ENCODE measurements around the gene BBIP1.
"Not testable (repeated sequence)": the region's sequence is repeated elsewhere in the genome, so short reads cannot be mapped to it uniquely, and the experiment has no call there.

BBIP1 gene

GRCh38 chr10:110885932-110886674 is 32.9 kb downstream of the BBIP1 start:
- DNase-seq (ENCODE audit: low read depth in 2 of 2) = no peak

- DNase-seq (ENCODE audit: low read depth in 2 of 2) = no peak
Measured at GRCh38 chr10:110883924-110884323, 35.1 kb downstream of the BBIP1 start.

- no peak for DNase-seq (ENCODE audit: low read depth in 2 of 2)
Measured at GRCh38 chr10:110881905-110882304, 37.1 kb downstream of the BBIP1 start.

GRCh38 chr10:110881247-110881646 is 37.7 kb downstream of the BBIP1 start:
- DNase-seq (ENCODE audit: low read depth in 2 of 2) = no peak

- no peak for DNase-seq (ENCODE audit: low read depth in 2 of 2)
Measured at GRCh38 chr10:110880012-110880411, 39.0 kb downstream of the BBIP1 start.

- no peak for DNase-seq (ENCODE audit: low read depth in 2 of 2)
Measured at GRCh38 chr10:110876788-110877187, 42.2 kb downstream of the BBIP1 start.

- no peak for DNase-seq (ENCODE audit: low read depth in 2 of 2)
Measured at GRCh38 chr10:110876000-110876399, 43.0 kb downstream of the BBIP1 start.

GRCh38 chr10:110873951-110874350 is 45.0 kb downstream of the BBIP1 start:
- no peak for DNase-seq (ENCODE audit: low read depth in 2 of 2)

GRCh38 chr10:110872984-110873923 is 45.7 kb downstream of the BBIP1 start:
- DNase-seq (ENCODE audit: low read depth in 2 of 2) = no peak

GRCh38 chr10:110872145-110872983 is 46.6 kb downstream of the BBIP1 start:
- peak; percentile 53 to 58 for DNase-seq (ENCODE audit: low read depth in 2 of 2)

GRCh38 chr10:110871298-110872084 is 47.5 kb downstream of the BBIP1 start, which contains the start of gene PDCD4:
Gene PDCD4 (plus strand): TSS chr10:110871928. CDS start chr10:110876028, 4,100 bp downstream.
- DNase-seq (ENCODE audit: low read depth in 2 of 2) = peak; percentile 94 to 97

- DNase-seq (ENCODE audit: low read depth in 2 of 2) = no peak
Measured at GRCh38 chr10:110870823-110871297, 48.1 kb downstream of the BBIP1 start.

GRCh38 chr10:110868981-110869380 is 50.0 kb downstream of the BBIP1 start:
- no peak for DNase-seq (ENCODE audit: low read depth in 2 of 2)

- no peak for DNase-seq (ENCODE audit: low read depth in 2 of 2)
Measured at GRCh38 chr10:110867807-110868465, 51.0 kb downstream of the BBIP1 start.

- DNase-seq (ENCODE audit: low read depth in 2 of 2) = not testable (repeated sequence)
Measured at GRCh38 chr10:110867011-110867806, 51.8 kb downstream of the BBIP1 start.

- no peak for DNase-seq (ENCODE audit: low read depth in 2 of 2)
Measured at GRCh38 chr10:110865809-110866482, 53.0 kb downstream of the BBIP1 start.

GRCh38 chr10:110865186-110865808 is 53.7 kb downstream of the BBIP1 start:
- DNase-seq (ENCODE audit: low read depth in 2 of 2) = no peak

- DNase-seq (ENCODE audit: low read depth in 2 of 2) = no peak
Measured at GRCh38 chr10:110864662-110865140, 54.3 kb downstream of the BBIP1 start.

All from stimulated activated CD8-positive, alpha-beta memory T cell treated with anti-CD3 and anti-CD28 coated beads, Interleukin-2, amount 100 ng/mL, for 48 hours (primary cell).